Erythroblast (primary cell): Measurements from ENCODE around the gene PTPRN.

Experiments
- GATA1 ChIP-seq: IDR thresholded peaks from 2 replicates; pipeline ENCODE4 v1.6.1; 2011; ENCODE audit warnings: low read depth, mild to moderate bottlenecking, control low read depth, low read length, moderate library complexity
- POLR2A ChIP-seq: IDR thresholded peaks from 2 replicates; pipeline ENCODE4 v1.6.1; 2011; ENCODE audit warnings: mild to moderate bottlenecking, low read length

- TF ChIP-seq POLR2A (no peak), GATA1 (no peak)
Observed at GRCh38 chr2:219296142-219296541, 13.1 kb downstream of the PTPRN start.
